ENCODE results near the gene LGALS9.
"Not testable (repeated sequence)": the region's sequence is repeated elsewhere in the genome, so short reads cannot be mapped to it uniquely, and the experiment has no call there.

LGALS9 gene

DNA sequence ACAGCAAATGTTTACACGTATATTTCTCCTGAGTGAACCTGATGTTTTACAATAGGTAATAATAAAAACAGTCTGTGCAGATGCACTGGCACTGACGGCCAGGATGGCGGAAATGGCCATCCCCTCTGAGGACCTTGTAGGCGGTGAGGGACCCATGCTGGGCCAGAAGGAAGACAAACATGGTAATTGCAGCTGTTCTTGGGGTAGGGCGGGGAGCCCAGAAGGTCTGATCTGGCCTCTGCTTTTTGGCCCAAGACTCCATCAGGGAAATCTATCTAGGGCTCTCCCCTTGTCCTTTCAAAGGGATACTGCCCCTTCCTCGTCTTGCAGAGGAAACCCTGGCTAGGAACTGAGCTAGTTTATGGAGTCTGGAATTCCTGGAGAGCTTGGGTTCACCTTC, 7.4 kb upstream of the LGALS9 start:
- DNase-seq (ENCODE audit: low read depth, low spot score) = no peak
- in situ Hi-C loops (cut with HindIII; ENCODE audit: low sequenced_read_pairs) = no loop called here
- TF ChIP-seq, protein P1, sequence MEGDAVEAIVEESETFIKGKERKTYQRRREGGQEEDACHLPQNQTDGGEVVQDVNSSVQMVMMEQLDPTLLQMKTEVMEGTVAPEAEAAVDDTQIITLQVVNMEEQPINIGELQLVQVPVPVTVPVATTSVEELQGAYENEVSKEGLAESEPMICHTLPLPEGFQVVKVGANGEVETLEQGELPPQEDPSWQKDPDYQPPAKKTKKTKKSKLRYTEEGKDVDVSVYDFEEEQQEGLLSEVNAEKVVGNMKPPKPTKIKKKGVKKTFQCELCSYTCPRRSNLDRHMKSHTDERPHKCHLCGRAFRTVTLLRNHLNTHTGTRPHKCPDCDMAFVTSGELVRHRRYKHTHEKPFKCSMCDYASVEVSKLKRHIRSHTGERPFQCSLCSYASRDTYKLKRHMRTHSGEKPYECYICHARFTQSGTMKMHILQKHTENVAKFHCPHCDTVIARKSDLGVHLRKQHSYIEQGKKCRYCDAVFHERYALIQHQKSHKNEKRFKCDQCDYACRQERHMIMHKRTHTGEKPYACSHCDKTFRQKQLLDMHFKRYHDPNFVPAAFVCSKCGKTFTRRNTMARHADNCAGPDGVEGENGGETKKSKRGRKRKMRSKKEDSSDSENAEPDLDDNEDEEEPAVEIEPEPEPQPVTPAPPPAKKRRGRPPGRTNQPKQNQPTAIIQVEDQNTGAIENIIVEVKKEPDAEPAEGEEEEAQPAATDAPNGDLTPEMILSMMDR (IDR thresholded peaks at IDR 0.05; ENCODE audit: low read depth, low read length) = no peak
- H3K4me3 ChIP-seq (ENCODE audit: low read depth, low read length) = no peak overlapping the region

DNA sequence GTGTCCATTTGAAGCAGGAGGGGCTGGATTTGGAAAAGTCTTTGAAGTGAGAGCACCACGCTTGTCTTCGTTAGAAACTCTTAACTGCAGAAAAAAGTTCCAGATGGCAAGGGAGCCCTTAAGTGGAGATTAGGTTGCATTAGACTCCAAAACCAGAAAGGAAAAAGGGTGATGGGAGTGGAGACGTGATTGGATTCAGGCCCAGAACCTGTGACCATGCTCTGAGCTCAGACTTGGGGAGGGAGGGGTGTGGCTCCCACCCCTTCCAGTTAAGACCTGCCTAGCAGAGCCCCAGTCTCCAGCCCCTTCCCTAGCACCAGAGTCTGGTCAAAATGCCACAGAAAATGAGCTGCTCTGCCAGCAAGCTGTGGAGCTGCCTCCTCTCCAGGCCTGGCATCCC, 6.4 kb upstream of the LGALS9 start:
- TF ChIP-seq, protein P1 (IDR thresholded peaks at IDR 0.05; ENCODE audit: low read depth, low read length) = no peak
- no peak for DNase-seq (ENCODE audit: low read depth, low spot score)
- no peak overlapping the region for H3K4me3 ChIP-seq (ENCODE audit: low read depth, low read length)
- in situ Hi-C loops (cut with HindIII; ENCODE audit: low sequenced_read_pairs) = no loop called here

DNA sequence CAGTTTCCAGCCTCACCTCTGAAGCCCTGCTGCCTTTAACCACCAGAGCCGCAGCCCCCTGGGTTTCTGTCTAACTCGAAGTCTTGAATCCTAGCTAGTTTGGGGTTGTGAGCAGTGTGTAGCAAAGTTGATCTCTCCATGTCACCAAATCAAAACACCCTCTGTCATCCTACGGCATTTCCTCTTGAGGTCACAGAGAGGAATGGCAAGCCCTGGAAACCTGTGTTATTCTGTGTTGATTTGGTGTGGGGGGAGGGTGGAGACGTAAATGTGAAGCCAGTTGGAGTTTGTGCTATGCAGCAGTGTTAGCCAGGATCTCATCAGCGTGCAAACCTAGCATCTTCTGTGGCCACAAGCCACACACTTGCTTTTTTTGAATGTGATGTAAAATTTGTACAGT, 5.1 kb upstream of the LGALS9 start:
- no peak overlapping the region for H3K4me3 ChIP-seq (ENCODE audit: low read depth, low read length)
- DNase-seq (ENCODE audit: low read depth, low spot score) = no peak
- in situ Hi-C loops (cut with HindIII; ENCODE audit: low sequenced_read_pairs) = no loop called here
- TF ChIP-seq, protein P1 (IDR thresholded peaks at IDR 0.05; ENCODE audit: low read depth, low read length) = no peak

DNA sequence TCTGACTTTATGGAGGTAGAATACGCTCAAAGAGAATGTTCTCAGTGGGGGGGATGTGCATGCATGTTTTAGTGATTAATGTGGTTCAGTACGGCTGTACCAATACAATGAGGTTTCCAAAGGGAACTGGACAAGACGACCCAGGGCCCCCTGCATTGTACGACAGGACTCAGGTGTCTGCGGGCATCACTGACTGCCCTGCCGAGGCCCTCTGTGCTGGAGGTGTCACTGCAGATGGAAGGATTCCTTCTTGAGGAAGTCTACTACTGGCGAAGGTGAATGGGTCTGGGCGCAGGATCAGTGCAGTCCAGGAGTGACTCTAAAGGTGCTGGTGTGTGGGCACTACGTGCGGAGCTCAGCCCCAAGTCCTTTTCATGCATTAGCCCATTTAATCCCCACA, 3.5 kb upstream of the LGALS9 start:
- TF ChIP-seq, protein P1 (IDR thresholded peaks at IDR 0.05; ENCODE audit: low read depth, low read length) = no peak
- in situ Hi-C loops (cut with HindIII; ENCODE audit: low sequenced_read_pairs) = no loop called here
- no peak for DNase-seq (ENCODE audit: low read depth, low spot score)
- H3K4me3 ChIP-seq (ENCODE audit: low read depth, low read length) = no peak overlapping the region

DNA sequence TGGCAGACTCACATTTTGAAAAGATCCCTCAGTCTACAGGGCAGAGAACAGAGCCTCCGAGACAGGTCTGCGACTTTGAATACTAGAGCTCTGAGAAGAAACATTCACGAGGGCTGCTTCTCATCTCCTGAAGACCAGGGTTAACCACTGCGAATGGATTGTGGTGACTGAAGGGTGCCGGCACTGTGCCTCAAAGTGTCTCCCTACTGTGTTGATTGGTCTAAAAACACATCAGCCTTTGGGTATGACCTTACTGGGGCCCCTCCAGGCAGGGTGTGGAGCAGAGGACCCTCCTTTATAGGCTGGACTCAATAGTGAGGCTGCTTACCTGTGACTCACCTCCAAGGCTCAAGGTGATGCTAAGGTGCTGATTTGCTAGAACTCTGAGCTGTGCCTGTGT, 2.6 kb upstream of the LGALS9 start:
- TF ChIP-seq, protein P1 (IDR thresholded peaks at IDR 0.05; ENCODE audit: low read depth, low read length) = no peak
- no peak for DNase-seq (ENCODE audit: low read depth, low spot score)
- in situ Hi-C loops (cut with HindIII; ENCODE audit: low sequenced_read_pairs) = no loop called here
- H3K4me3 ChIP-seq (ENCODE audit: low read depth, low read length) = no peak overlapping the region

DNA sequence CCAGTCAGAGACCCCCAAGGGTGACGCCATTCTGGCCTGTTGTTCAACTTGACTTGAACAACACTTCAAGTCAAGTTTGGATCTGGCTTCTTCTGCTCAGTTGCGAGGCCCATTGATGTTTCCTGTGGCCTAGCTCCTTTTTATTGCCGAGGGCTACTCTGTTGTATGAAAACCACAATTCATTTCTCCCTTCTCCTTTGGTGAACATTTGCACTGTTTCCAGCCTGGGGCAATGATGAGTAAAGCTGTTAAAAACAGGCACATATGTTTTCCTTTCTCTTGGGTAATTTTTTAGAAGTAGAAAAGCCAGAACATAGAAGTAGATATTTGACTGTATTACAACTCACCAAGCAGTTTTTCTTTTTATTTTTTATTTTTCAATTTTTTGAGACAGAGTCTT, 1.7 kb upstream of the LGALS9 start:
- DNase-seq (ENCODE audit: low read depth, low spot score); H3K4me3 ChIP-seq (ENCODE audit: low read depth, low read length); in situ Hi-C loops (cut with HindIII; ENCODE audit: low sequenced_read_pairs): not testable (repeated sequence)

DNA sequence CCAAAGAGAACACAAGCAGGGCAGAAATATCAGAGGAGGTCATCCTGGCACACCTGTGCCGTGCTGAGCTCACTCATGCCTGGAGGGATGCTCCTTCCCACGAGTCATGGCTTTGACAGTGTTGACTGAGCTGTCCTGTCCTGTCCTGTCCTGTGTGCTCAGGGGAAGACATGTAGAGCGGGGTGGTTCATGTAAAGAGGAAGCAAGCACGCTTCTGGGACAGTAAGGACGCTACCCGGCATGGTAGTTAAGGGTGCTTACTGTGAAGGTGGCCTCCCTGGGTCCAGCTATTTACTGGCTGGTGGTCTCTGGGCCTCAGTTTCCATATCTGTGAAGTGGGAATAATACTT, 398 bp downstream of the LGALS9 start:
- in situ Hi-C loops (cut with HindIII; ENCODE audit: low sequenced_read_pairs) = no loop called here
- TF ChIP-seq, protein P1 (IDR thresholded peaks at IDR 0.05; ENCODE audit: low read depth, low read length) = no peak
- no peak overlapping the region for H3K4me3 ChIP-seq (ENCODE audit: low read depth, low read length)
- DNase-seq (ENCODE audit: low read depth, low spot score) = no peak
